ENCODE results near the gene VEZT. TPM values are rescaled to one million over a fixed set of nuclear protein-coding genes. Genes with fewer than 3 reads are reported as not detected.

VEZT gene
- total and polyA plus RNA-seq, 2 experiments from 2014 or later: 37.9 to 84.2 TPM

DNA sequence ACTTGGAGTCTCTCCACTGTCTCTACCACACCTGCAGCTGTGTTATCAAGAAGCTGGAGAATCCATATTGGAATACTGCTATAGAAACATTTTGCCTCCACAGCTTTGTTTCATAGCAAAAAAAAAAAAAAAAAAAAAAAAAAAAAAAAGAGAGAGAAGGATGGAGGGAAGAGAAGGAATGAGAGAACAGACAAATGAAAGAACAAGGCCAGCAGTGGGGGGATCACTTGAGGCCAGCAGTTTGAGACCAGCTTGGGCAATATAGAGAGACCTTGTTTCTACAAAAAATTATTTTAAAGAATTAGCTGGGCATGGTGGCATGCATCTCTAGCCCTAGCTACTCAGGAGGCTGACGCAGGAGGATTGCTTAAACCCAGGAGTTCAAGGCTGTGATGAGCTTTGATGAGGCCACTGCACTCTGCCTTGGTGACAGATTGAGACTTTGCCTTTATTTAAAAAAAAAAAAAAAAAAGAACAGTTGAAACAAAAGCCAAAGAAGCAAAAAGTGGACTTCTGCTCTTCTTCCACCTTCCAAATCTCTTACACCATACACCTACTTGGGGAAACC lies 8.1 kb downstream of the VEZT start:
- no peaks in the 10 kb centered on the region for H3K36me3 ChIP-seq (replicated peaks; ENCODE audit: insufficient read depth, low read depth)
- no peak for DNase-seq (ENCODE audit: low spot score)
- no peaks in the 10 kb centered on the region for H3K4me1 ChIP-seq (ENCODE audit: insufficient read depth)
- no peak overlapping the region for H3K4me3 ChIP-seq
- TF ChIP-seq EZH2phosphoT487 (IDR thresholded peaks at IDR 0.05; ENCODE audit: low read depth, severe bottlenecking, unreplicated experiment): no peak
- no peaks in the 10 kb centered on the region for H3K9me2 ChIP-seq (replicated peaks; ENCODE audit: insufficient read depth)
- 100% methylated on average over 1 of the region's 1 CpG for WGBS (ENCODE audit: low lambda C conversion rate, missing lambda C conversion rate)
- H3K27ac ChIP-seq: no peak overlapping the region
- H4K20me1 ChIP-seq (ENCODE audit: insufficient read depth, poor library complexity, severe bottlenecking): peaks cover 32% of the 10 kb centered on the region
- H3K9me3 ChIP-seq (ENCODE audit: low read depth): no peaks in the 10 kb centered on the region
- H3K27me3 ChIP-seq: no peaks in the 10 kb centered on the region
- H3K79me2 ChIP-seq: peaks cover 98% of the 10 kb centered on the region
- no peak overlapping the region for H2AFZ ChIP-seq
- H3K4me2 ChIP-seq: no peak overlapping the region

DNA sequence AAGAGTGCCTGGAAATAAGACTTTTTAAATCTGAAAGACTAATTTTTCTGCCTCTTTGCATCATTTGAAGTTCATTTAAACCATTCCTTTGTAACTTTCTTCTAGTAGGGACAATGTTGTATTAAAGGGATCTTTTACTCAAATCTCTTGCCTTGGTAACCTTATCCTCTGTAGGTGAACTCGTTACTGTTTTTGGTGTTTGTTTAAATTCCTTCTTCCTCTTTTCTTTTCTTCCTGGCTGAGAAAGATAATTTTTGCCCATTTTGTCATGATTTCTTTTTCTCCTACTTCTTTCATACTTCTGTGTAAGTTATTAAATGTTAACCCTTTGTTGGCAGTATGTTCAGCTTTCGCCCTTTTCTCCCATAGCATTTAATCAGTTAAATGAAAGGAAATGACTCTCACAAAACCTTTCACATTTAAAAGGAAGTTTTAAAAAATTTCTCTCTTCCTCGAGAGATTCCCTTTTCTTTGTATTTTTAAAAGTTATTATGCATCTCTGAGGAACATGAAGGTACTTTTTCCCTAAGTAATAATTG lies 10.3 kb downstream of the VEZT start:
- 82% methylated on average over 3 of the region's 3 CpGs for WGBS (ENCODE audit: low lambda C conversion rate, missing lambda C conversion rate)
- no peaks in the 10 kb centered on the region for H3K4me1 ChIP-seq (ENCODE audit: insufficient read depth)
- H3K4me2 ChIP-seq: no peak overlapping the region
- no peaks in the 10 kb centered on the region for H3K9me2 ChIP-seq (replicated peaks; ENCODE audit: insufficient read depth)
- H3K36me3 ChIP-seq (replicated peaks; ENCODE audit: insufficient read depth, low read depth): no peaks in the 10 kb centered on the region
- H3K4me3 ChIP-seq: no peak overlapping the region
- no peak for TF ChIP-seq EZH2 (IDR thresholded peaks at IDR 0.05; ENCODE audit: borderline replicate concordance)
- TF ChIP-seq EZH2phosphoT487 (IDR thresholded peaks at IDR 0.05; ENCODE audit: low read depth, severe bottlenecking, unreplicated experiment): no peak
- TF ChIP-seq, protein P1, sequence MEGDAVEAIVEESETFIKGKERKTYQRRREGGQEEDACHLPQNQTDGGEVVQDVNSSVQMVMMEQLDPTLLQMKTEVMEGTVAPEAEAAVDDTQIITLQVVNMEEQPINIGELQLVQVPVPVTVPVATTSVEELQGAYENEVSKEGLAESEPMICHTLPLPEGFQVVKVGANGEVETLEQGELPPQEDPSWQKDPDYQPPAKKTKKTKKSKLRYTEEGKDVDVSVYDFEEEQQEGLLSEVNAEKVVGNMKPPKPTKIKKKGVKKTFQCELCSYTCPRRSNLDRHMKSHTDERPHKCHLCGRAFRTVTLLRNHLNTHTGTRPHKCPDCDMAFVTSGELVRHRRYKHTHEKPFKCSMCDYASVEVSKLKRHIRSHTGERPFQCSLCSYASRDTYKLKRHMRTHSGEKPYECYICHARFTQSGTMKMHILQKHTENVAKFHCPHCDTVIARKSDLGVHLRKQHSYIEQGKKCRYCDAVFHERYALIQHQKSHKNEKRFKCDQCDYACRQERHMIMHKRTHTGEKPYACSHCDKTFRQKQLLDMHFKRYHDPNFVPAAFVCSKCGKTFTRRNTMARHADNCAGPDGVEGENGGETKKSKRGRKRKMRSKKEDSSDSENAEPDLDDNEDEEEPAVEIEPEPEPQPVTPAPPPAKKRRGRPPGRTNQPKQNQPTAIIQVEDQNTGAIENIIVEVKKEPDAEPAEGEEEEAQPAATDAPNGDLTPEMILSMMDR (IDR thresholded peaks at IDR 0.05; ENCODE audit: poor library complexity): no peak
- DNase-seq (ENCODE audit: low spot score): no peak
- H3K9me3 ChIP-seq (ENCODE audit: low read depth): no peaks in the 10 kb centered on the region
- no peak overlapping the region for H3K27ac ChIP-seq
- H4K20me1 ChIP-seq (ENCODE audit: insufficient read depth, poor library complexity, severe bottlenecking): peaks cover 23% of the 10 kb centered on the region
- H3K79me2 ChIP-seq: peaks cover 97% of the 10 kb centered on the region
- no peaks in the 10 kb centered on the region for H3K27me3 ChIP-seq
- no peak overlapping the region for H2AFZ ChIP-seq

DNA sequence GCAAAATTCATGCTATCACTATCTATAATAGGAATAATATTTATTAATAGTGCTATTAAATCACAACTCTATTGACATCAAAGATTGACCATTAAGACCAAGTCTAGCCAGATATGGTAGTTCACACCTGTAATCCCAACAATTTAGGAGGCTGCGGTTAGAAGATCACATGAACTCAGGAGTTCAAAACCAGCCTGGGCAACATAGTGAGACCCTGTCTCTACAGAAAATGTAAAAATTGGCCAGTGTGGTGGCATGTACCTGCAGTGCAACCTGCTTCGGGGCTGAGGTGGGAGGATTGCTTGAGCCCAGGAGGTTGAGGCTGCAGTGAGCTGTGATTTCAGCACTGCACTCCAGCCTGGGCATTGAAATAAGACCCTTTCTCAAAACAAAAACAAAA lies 11.0 kb downstream of the VEZT start:
- WGBS (ENCODE audit: low lambda C conversion rate, missing lambda C conversion rate): 90% methylated on average over 2 of the region's 2 CpGs
- H3K79me2 ChIP-seq: peaks cover 97% of the 10 kb centered on the region
- H3K27ac ChIP-seq: no peak overlapping the region

DNA sequence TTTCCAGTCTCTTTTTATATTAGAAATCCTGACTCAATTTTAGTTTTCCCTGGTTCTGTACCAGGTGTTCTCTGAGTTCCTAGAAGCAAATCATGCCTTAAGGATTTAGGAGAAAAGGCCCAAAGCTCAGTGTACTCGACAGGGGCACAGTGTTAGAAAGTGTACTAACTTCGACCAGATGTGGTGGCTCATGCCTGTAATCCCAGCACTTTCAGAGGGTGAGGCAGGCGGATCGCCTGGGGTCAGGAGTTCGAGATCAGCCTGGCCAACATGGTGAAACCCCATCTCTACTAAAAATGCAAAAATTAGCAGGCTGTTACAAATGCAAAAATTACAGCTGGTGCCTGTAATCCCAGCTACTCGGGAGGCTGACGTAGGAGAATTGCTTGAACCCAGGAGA lies 12.0 kb downstream of the VEZT start:
- H3K9me3 ChIP-seq (ENCODE audit: low read depth): no peaks in the 10 kb centered on the region
- no peaks in the 10 kb centered on the region for H3K9me2 ChIP-seq (replicated peaks; ENCODE audit: insufficient read depth)
- H4K20me1 ChIP-seq (ENCODE audit: insufficient read depth, poor library complexity, severe bottlenecking): peaks cover 24% of the 10 kb centered on the region
- H2AFZ ChIP-seq: no peak overlapping the region
- H3K4me2 ChIP-seq: no peak overlapping the region
- no peak for DNase-seq (ENCODE audit: low spot score)
- TF ChIP-seq, protein P1 (IDR thresholded peaks at IDR 0.05; ENCODE audit: poor library complexity): no peak
- TF ChIP-seq EZH2 (IDR thresholded peaks at IDR 0.05; ENCODE audit: borderline replicate concordance) (no peak), EZH2phosphoT487 (IDR thresholded peaks at IDR 0.05; ENCODE audit: low read depth, severe bottlenecking, unreplicated experiment) (no peak)
- H3K79me2 ChIP-seq: peaks cover 97% of the 10 kb centered on the region
- H3K4me3 ChIP-seq: no peak overlapping the region
- no peak overlapping the region for H3K27ac ChIP-seq
- 89% methylated on average over 7 of the region's 7 CpGs for WGBS (ENCODE audit: low lambda C conversion rate, missing lambda C conversion rate)
- H3K36me3 ChIP-seq (replicated peaks; ENCODE audit: insufficient read depth, low read depth): no peaks in the 10 kb centered on the region
- no peaks in the 10 kb centered on the region for H3K4me1 ChIP-seq (ENCODE audit: insufficient read depth)
- no peaks in the 10 kb centered on the region for H3K27me3 ChIP-seq

More for the DNA sequence above, 11.0 kb downstream of the VEZT start:
- peaks cover 19% of the 10 kb centered on the region for H4K20me1 ChIP-seq (ENCODE audit: insufficient read depth, poor library complexity, severe bottlenecking)
- no peaks in the 10 kb centered on the region for H3K9me3 ChIP-seq (ENCODE audit: low read depth)
- TF ChIP-seq, protein P1 (IDR thresholded peaks at IDR 0.05; ENCODE audit: poor library complexity): no peak
- no peak for TF ChIP-seq EZH2phosphoT487 (IDR thresholded peaks at IDR 0.05; ENCODE audit: low read depth, severe bottlenecking, unreplicated experiment)
- no peak for TF ChIP-seq EZH2 (IDR thresholded peaks at IDR 0.05; ENCODE audit: borderline replicate concordance)
- no peaks in the 10 kb centered on the region for H3K27me3 ChIP-seq
- H3K9me2 ChIP-seq (replicated peaks; ENCODE audit: insufficient read depth): no peaks in the 10 kb centered on the region
- no peak overlapping the region for H3K4me2 ChIP-seq
- no peaks in the 10 kb centered on the region for H3K4me1 ChIP-seq (ENCODE audit: insufficient read depth)
- no peak for DNase-seq (ENCODE audit: low spot score)
- no peaks in the 10 kb centered on the region for H3K36me3 ChIP-seq (replicated peaks; ENCODE audit: insufficient read depth, low read depth)
- no peak overlapping the region for H3K4me3 ChIP-seq
- no peak overlapping the region for H2AFZ ChIP-seq
